C4-2B (cell line): ENCODE data around the gene MFAP4.

Experiments
- CTCF ChIP-seq: fragments of 450-650 bp; conservative IDR thresholded peaks from 2 replicates; pipeline ENCODE4 v1.5.1; 2017; ENCODE audit warnings: mild to moderate bottlenecking
- ZFX ChIP-seq: fragments of 450-650 bp; IDR thresholded peaks from 2 replicates; pipeline ENCODE4 v1.6.1; 2017

- peak; percentile 99 for TF ChIP-seq CTCF
- peak; percentile 75; the same call in 1 of the 2 replicates for TF ChIP-seq ZFX
Observed at GRCh38 chr17:19362277-19363113, 24.5 kb downstream of the MFAP4 start, which contains the start of gene B9D1.
